HG02970 (cell line): ENCODE results near the gene NHERF1.

Experiments
- ATAC-seq: cut with Tn5 transposase; IDR thresholded peaks from one replicate; pipeline ENCODE4 v1.9.1; 2021; ENCODE audit warnings: mild to moderate bottlenecking, moderate library complexity, moderate number of reproducible peaks; ENCODE audit not compliant: unreplicated experiment, low FRiP score

NHERF1 gene

DNA sequence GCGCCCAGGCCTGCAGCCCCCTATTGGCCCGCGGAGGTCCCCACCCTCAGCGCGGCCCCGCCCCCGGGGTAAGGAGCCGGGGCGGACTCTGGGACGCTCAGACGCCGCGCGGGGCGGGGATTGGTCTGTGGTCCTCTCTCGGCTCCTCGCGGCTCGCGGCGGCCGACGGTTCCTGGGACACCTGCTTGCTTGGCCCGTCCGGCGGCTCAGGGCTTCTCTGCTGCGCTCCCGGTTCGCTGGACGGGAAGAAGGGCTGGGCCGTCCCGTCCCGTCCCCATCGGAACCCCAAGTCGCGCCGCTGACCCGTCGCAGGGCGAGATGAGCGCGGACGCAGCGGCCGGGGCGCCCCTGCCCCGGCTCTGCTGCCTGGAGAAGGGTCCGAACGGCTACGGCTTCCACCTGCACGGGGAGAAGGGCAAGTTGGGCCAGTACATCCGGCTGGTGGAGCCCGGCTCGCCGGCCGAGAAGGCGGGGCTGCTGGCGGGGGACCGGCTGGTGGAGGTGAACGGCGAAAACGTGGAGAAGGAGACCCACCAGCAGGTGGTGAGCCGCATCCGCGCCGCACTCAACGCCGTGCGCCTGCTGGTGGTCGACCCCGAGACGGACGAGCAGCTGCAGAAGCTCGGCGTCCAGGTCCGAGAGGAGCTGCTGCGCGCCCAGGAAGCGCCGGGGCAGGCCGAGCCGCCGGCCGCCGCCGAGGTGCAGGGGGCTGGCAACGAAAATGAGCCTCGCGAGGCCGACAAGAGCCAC lies at the start of gene NHERF1:
TSS of gene NHERF1 (plus strand) at position 100 of the 750 bp plus-strand sequence. CDS start at position 319, 219 bp downstream.
- peak; percentile 86 for ATAC-seq

DNA sequence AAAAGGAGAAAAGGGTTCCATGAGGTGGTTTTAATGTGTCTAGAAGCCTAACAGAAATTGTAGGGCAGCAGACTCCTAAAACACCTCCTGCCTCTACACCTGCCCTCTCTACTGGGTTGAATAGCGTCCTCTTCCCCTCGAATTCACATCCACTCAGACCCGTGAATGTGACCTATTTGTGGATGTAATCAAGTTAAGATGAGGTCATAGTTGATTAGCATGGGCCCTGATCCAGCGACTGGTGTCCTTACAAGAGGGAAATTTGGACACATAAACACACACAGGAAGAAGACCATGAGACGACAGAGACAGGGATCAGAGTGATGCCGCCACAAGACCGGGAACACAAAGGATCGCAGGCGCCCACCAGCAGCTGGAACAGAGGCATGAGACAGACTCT lies 49.2 kb upstream of the NHERF1 start:
- no peak for ATAC-seq

DNA sequence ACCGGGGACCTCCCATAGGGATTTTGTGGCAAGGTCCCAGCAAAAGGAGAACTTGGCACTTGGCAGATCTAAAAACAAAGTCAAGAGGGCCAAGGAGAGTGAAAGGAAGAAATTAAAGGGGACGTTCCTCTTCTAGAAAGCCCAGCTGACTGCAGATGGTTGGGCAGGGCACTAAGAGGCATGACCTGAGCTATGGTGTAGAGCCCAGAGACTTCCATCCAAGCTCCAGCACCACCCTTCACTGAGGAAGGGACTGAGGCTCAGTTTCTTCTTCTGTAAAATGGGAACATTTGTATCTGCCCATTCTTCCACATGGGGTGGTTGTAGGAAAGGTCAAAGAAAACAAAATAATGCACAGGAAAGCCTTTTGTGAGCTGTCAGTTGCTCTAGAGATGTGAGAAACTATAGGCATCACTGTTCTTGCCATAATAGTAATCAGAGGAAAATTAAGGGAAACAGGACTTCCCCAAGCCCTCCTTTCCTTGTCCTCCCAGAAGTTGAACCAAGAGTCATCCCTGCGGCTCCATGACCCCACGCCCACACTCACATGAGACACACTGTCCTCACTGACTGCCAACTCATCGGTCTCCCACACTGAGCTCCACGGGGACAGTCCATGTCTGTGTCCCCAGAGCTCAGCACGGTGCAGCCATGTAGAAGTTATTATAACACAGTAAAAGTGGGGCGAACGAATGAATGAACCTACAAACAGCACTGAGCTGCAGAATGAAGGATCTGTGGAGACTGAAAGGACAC lies 46.1 kb upstream of the NHERF1 start:
- no peak for ATAC-seq

DNA sequence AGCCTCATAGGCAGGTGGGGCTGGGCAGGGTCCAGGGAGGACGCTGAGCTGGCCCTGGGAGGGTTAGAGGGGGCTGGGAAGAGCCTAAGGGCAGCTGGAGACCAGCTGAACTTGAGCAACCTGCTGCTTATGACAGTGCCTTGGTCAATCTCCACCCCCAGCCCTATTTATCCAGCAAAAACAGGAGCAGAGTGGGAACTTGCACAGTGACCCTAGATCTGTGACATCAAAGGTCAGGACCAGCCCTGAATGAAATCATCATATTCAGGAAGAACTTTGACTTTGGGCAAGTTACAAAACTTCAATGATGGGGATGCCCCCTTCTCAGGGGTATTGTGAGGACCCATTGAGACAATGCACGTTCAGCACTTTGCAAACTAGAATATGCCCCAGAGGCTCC lies 45.1 kb upstream of the NHERF1 start:
- no peak for ATAC-seq

DNA sequence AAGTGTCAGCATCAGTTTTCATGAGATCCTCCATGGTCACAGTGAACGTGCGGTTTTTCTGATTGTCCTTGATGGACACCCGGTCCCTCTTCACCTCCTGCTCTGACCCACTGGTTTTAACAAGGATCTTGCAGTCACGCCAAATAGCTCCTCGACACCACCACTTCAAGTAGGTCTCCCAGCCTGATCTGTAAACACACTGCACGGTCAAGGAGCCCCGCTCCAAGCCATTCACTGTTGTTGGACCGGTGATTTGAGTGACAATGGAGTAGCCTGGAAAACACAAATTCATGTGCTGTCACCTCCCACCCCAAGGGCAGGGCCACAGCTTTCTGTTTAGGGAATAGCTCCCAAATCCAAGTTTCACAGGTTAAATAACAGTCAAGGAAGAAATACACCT lies 43.9 kb upstream of the NHERF1 start:
- no peak for ATAC-seq

DNA sequence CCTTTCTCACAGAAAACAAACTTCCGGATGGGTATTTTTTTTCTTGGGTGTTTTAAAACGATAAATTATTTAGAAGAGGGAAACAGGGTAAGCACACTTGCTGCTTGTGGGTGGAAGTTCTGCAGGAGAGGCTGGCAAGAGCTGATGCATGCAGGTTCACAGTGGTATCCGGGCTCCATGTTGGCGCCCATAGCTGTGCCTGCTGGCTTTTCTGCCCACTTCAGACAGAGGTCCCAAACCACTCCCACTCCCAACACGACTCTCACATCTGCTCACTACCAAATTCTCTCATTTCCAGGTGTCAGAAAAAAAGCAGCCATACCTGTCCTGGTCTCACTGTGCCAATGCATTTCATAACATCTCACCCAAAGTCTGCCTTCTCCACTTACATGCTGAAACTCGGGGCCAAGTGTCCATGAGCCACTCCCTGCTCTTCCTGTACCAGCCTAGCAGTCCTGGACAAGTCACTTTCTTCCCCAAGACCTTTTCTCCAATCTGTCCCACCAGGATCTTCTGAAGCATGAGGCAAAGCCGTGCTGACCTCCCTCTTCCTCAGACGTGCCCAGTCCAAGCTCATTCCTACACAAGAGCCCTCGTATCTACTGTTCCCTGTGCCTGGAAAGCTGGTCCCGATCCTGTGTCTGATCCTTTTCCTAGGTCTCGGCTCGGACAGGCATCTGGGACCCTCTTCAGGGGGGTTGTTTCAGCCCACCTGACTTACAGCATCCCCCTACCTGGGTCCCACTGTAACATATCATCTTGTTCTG lies 37.2 kb upstream of the NHERF1 start:
- no peak for ATAC-seq

DNA sequence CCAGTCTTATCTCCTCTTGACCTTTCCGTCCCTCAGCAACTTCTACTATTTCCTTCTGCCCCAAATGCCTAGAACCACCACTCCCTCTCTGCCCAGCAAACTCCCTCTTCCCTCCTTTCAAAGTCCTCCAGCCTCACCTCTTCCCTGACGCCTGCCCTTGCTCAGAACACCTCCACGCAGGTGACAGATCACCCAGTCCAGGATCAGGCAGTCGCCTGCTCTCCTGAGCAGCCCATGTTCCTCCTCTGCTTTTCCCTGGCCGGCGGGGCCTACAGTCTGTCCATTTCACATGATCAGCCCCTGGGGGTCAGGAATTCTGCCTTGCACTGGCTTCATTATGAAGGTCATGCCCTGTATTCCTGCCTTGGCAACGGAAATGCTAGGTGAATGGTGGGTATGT lies 36.1 kb upstream of the NHERF1 start:
- ATAC-seq: no peak

DNA sequence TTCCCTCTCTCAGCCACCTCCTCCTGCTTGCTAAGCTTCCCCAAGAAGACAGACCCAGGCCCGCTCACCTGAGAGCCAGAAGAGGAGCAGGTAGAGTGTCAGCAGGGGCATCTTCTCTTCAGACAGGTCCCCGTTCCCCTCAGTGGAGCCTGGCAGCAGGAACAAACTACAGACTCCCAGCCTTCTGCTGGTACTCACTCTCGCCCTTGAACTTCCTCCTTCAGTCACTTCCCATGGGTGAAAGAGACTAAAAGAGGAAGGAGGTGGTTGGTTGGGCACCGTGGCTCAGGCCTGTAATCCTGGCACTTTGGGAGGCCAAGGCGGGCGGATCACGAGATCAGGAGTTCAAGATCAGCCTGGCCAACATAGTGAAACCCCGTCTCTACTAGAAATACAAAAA lies 35.7 kb upstream of the NHERF1 start, which contains the start of gene CD300LF:
TSS of gene CD300LF (minus strand) at position 168 of the 400 bp plus-strand sequence. CDS start at position 111, 57 bp downstream.
- ATAC-seq: no peak

DNA sequence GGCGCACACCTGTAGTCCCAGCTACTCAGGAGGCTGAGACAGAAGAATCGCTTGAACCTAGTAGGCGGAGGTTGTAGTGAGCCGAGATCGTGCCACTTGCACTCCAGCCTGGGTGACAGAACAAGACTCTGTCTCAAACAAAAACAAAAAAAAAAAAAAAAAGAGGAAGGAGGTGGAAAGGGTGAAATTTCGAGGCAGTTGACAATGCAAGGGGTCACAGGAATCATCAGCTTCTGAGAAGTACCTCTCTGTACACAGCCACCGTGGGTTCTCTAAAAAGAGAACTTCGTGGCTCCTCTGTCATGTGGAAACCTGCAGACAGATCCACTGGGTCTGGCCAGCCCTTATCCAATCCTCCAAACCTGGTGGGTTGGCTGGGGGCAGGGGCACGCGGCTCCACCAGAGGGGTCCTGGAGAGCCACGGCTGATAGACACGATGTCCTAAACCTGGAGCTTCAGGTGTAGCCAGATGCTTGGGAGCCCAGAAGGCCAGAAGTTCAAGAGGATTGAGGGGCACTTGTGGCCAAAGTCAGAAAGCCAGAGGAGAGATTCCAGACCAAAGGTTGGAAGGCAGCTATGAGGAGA lies 35.2 kb upstream of the NHERF1 start:
- no peak for ATAC-seq

DNA sequence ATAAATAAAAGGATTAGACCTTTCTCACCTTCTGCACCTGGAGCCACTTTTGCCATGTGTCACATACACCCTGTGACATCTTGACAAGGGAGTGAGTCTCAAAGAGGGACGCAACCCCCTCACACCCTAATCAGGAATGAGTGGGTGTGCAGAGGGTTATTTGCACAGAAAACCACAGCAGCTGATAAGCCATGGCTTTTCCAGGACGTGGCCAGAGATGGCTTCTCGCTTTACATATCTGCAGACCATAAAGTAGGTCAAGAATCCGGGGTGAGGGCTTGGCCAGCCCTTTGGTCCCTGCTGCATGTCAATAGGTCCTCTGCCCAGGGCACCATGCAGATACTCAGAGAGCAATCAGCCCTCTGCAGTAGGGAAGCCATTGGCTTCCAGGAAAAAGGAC lies 33.3 kb upstream of the NHERF1 start:
- ATAC-seq: no peak

DNA sequence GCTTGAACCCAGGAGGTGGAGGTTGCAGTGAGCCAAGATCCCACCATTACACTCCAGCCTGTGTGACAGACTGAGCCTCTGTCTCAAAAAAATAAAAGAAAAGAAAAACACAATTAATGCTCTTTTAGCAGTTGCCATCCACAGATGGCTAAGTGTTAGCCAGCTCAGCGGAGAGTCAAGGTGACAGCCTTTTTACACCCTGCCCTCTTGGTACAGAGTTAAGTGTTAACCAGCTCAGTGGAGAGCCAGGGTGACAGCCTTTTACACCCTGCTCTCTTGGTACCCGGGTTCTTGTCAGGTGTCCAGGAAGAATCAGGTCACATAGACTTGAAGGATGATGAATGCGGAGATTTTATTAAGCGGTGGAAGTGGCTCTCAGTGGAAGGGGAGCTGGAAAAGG lies 27.9 kb upstream of the NHERF1 start:
- no peak for ATAC-seq

DNA sequence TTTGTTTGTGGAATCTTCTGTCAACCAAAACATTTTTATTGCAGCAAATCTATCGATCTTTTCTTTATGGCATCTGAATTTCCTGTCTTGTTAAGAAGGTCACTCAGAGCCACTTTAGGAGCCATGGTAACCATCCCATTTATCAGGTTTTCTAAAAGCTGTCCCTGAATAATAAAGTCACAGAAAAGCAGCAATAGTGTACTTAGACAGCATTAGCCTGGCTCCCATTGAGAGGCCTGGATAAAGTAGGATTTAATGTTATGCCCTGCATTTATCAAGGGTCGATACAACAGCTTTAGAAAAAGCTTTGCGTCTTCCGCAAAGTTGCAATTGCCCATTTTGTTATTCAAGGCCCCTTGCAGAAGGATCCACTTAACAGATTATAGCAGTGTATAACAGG lies 25.6 kb upstream of the NHERF1 start:
- ATAC-seq: no peak

DNA sequence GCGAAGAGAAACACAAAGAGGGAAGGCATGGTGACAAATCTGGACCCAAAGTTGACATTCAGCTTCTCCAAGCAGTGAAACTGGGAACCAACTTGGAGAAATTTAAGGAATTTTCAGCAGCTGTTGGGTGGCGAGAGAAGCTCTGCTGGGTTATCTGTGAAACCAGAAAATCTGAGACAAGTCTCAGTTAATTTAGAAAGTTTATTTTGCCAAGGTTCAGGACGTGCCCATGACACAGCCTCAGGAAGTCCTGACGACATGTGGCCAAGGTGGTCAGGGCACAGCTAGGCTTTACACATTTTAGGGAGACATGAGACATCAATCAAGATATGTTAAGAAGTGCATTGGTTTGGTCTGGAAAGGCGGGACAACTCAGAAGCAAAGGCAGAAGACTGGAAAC lies 24.5 kb upstream of the NHERF1 start:
- no peak for ATAC-seq

DNA sequence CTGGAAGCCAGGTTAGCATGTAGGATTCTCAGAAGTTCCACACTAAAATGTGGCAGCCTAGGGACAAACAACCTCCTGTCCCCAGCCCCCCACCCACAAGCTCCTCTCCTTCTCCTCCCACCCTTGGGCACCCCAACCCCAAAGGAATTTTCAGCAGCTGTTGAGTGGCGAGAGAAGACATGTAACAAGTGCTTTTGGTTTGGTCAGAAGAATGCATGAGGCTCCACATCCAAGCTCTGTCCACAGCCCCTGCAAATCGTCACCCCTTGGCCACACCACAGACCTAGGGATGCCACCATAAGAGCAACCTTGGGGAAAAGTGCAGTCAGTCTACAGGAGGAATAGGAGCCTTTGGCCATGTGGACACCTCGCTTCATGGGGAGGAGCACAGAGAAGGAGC lies 23.3 kb upstream of the NHERF1 start:
- no peak for ATAC-seq

DNA sequence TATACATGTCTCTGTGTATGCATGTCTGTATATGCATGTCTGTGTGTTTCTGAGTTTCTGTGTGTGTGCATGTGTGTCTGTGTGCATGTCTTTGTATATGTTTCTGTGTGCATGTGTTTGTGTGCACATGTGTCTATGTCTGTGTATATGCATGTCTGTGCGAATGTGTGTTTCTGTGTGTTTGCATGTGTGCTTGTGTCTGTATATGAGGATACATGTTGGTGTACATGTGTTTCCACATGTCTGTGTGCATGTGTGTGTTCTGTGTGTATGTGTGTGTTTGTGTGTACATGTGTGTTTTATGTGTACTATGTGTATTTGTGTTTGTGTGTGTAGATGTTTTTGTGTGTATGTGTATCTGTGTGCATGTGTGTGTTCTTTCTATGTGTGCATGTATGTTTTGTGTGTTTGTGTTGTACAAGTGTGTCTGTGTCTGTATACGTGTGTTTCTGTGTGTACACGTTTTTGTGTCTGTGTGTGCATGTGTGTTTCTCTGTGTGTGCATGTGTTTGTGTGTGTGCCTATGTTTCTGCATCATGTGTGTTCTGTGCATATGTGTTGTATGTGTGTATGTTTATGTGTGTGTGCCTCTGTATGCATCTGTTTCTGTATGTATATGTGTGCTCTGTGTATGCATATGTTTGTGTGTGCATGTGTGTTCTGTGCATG lies 20.3 kb upstream of the NHERF1 start:
- ATAC-seq: no peak

DNA sequence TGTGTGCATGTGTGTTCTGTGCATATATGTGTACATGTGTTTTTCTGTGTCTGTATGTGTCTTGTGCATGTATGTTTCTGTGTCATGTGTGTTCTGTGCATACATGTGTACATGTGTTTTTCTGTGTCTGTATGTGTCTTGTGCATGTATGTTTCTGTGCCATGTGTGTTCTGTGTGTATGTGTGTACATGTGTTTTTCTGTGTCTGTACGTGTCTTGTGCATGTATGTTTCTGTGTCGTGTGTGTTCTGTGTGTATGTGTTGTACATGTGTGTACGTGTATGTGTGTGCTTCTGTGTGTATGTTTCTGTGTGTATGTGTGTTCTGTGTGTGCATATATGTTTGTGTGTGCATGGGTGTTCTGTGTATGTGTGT lies 19.7 kb upstream of the NHERF1 start:
- ATAC-seq: no peak

DNA sequence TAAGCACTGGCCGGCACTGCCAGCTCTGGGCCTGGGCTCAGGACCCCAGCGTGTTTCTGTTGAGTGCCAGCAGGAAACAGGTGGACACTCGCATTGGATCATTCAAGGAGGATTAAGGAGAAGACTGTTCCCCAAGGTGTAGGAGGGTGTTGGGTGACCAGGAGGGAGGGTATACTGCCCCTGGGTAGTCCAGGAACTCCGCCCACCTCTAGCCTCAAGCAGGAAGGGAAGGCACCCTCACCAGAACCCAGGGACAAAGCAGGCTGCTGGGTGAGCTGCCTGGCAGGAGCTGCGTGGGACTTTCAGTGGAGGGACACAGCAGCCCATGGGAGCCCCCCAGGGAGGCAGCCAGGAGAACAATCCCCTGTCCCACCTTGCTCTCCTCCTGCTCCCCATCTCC lies 19.1 kb upstream of the NHERF1 start:
- ATAC-seq: no peak

DNA sequence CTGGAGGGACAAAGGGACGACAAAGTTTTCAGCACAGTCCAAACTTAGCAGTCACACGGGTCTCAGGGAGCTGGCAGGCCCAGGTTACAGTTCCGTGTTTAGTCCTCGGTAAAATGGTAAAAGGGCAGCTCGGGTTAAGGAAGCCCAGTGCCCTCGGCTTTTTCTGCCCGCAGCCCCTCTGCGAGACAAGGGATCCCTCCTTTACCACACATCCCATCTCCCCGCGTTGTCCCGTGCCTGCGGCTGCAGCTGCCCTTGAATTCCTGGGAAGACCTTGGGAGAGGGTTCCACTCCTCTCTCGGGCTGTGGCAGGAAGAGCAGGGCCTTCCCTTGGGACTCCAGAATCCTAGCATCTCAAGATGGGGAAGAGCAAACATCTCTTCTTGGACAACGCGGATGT lies 18.6 kb upstream of the NHERF1 start:
- no peak for ATAC-seq

DNA sequence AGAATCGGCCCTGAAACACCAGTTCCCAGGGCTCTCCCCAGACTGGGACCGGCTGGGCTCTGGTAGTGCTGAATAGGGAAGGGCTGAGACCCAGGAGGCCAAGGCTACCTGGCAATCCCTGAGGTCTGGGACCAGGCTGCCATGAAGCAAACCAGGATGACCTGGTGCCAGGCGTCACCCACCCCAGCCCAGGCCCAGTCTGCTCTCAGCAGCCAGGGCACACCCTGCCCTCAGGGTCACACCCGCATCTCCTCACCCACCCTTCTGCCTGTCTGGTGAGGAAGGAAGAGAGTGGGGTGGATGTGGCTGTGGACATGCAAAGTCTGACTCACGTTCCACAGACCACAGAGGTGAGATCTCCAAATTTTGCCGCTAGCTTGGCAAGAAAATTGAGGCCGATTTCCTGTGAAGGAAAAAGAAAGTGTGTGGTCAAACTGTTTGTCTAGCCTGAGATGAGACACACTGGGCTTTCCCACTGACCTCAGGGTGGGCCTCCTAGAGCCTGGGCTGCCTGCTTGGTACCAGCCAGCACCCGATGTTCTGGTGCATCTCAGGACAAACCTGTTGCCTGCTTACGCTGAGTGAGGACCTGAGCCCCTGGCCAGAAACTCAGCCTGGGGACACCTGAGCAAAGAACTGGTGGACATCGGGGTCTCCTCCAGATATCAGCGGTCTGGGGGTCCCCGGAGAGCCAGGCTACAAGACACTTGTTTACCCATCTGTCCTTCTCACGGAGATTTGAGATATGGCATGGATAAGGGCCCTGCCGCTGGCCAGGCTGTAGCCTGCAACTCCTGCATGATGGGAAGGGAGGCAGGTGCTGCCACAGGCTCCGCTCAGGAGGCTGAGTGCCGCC lies 17.7 kb upstream of the NHERF1 start:
- no peak for ATAC-seq

DNA sequence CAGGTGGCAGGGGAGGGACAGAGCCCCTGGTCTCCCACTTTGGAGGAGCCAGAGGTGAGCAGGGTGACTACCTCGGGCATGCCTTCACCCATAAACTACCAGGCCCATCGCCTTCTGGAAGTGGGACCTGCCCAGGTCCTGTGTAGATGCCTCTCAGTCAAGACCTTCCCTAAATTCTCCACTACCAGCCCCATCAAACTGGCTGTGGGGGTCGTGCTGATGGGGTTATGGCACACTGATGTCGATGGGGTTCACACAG lies 17.2 kb upstream of the NHERF1 start:
- no peak for ATAC-seq
